ENCODE results near the gene RASSF8.

The RASSF8 gene

DNA sequence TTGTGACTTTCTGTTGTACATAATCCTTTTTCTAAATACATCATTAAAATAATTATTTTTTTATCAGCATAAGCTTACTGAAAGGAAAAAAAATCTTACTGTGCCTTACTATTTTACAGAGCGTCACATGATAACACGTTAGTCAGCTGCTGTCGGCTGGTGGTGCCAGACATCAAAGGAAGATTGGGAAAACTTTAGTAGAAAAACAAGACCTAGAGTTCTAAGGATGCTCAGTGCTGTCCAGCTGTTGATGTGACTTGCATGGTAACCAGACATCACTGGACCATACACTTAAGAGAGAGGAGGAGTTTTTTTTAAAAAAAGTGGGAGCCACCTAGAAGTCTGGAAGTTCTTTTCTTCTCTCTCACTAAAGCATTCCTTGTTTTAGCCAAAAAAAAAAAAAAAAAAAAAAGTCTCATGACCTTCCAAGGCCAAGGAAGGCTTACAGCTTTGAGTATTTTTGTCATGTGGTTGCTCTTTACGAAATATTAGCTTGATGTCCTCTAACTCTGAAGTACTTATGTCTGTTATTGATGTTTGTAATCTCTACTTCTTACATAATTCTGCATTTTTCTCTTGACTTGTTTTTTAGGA lies 4.5 kb downstream of the RASSF8 start:
- DNase-seq (ENCODE audit: low read depth), result no peak

DNA sequence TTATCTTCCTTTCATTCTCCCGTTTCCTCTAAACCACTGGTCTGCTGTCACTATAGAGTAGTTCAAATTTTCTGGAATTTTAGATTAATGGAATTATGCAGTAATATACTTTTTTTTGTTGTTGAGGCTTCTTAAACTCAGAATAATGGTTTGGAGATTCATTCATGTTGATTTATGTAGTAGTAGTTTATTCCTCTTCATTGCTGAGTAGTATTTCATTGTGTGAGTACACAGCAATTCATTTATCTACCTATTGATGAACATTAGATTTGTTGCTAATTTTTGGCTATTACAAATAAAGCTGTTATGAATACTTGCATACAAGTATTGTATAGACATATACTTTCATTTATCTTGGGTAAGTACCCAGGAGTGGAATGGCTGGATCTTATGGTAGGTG lies 7.2 kb downstream of the RASSF8 start:
- DNase-seq (ENCODE audit: low read depth), result no peak

DNA sequence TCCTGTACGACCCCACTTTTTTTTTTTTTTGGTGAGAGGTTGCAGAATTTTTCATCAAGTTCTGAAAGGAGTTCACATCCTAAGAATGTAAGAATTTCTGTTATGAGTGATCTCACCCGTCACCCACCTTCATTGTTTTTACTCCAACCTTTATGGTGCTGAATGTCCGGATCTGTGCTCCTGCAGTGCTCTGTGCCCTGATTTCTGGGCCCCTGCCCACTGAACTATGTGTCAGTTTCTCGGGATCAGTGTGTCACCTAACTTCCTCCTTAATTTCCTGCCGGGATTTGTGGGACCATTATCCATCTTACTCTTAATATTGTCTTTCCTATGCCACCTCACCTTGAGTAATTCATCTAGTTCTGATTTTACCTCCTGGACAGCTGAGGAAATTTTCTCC lies 11.6 kb downstream of the RASSF8 start:
- DNase-seq (ENCODE audit: low read depth), result no peak

DNA sequence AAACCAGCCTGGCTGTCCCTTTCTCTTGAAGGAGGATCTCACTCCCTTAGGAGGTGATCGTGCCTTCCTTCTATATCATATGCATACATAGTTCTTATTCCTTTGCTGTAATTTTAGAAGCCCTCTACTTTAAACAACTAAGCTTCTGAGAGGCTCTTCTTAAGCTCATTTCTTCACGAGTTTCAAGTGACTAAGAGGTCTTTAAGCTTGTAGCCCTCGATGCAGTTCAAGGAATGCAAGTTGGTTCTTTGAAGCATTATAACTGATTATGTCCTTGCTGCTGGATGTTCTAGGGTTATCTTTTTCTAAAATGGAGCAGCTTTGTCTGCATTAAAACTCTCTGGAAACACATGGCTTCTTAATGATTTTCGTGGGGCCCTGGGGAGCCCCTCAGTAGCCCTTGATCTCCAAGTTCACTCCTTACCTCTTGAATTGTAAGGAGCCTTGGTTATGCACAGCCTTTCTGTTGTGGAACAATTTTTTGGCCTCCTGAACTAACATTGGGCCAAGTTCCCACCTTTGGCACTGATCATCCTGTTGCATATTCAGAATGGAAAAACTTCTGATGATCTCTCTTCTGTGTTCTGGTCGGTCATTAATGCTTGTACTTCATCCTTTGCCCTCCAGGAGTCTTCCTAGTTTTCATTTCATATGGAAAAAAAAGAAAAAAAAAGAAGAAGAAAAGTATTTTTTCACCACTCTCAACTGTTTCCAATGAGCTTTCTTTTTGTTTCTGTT lies 12.6 kb downstream of the RASSF8 start:
- no peak for DNase-seq (ENCODE audit: low read depth)

- no peak for DNase-seq (ENCODE audit: low read depth)
Observed at GRCh38 chr12:25971654-25972041, 13.2 kb downstream of the RASSF8 start.

DNA sequence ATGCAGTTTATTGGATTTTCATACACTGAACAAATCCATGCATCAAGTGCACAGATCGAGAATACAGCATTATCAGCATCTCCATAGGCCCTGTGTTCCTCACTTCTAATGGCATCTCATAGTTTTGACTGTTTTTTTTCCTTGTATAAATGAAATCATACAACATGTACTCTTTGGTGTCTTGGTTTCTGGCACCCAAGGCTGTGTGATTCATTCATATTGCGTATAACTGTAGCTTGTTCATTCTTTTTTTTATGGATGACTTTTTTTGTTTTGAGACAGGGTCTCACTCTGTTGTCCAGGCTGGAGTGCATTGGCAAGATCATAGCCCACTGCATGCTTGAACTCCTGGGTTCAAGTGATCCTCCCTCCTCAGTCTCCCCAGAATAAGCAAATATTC lies 14.3 kb downstream of the RASSF8 start:
- DNase-seq (ENCODE audit: low read depth), result no peak

DNA sequence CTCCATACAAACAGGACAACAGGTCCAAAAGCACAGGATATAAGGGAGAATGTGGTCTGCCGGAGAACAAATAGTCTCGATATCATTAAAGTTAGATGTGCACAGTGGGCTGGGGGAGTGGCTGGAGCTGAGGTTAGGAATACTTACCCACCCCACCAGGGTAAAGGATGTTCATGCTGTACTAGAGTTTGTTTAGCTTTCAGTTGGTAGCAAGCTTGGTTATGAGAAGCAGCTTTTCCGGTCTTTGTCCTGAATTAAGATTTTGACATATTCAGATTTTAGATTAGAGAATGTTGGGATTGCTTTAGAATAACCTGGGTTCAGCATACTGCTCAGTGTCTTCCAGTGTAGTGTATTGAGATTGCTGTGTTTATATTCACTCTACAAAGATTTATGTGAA lies 16.7 kb downstream of the RASSF8 start:
- DNase-seq (ENCODE audit: low read depth), result no peak

DNA sequence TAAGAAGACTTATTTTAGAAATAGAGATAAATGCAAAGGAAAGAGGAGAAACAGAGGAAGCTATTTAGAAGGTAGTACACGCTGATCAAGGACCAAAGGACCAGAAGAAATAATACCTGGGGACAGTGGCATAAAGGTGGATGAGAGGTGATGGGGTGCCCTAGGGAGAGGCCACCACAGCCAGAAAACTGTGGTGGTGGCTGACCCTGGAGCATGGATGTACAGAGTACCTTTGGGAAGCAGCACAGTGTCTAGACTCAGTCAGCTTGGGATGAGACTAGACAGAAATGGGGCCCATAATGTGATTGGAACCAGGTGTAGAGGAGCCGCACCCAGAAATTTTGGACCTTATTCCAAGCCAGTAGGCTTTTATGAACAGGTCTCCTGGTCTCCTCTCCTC lies 17.2 kb downstream of the RASSF8 start:
- no peak for DNase-seq (ENCODE audit: low read depth)

DNA sequence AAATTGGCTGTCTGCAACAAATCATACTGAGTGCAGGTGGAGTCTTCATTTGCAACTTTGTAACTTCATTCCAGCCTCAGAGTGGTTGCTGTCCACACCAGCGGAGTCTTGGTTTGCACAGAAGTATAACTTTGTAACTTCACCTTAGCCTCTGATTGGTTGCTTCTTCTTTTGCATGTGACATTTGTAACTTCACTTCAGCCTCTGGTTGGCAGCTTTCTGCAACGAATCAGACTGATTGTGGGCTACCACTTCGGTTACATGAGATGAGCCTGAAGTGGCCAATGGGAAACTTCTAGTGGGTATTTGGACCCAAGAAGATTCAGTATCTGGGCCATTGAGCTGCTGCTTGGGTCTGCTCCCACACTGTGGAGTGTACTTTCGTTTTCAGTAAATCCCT lies 17.8 kb downstream of the RASSF8 start:
- DNase-seq (ENCODE audit: low read depth), result no peak

GRCh38 chr12:25977047-25977446 lies 18.6 kb downstream of the RASSF8 start:
- no peak for DNase-seq (ENCODE audit: low read depth)

DNA sequence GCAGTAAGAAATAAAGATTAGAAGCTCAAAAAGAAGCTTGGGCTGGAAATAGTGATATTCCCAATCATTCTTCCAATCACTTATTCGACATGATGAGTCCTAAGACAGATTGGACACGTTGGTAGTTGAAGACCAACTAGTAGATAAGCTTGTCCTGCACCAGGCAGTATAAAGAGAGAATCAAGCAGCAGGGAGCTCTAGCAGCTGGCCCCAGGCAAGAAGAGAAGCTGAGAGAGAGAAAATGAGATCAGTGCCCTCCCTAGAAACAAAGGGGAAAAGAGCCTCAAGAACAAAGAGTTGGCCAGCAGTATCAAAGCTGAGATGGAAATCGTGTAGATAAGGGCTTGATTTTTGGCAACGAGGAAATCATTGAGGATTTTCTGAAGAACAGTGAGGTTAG lies 20.6 kb downstream of the RASSF8 start:
- DNase-seq (ENCODE audit: low read depth), result no peak

- no peak for DNase-seq (ENCODE audit: low read depth)
Observed at GRCh38 chr12:25979563-25979962, 21.1 kb downstream of the RASSF8 start.

GRCh38 chr12:25980035-25980434 lies 21.6 kb downstream of the RASSF8 start:
- no peak for DNase-seq (ENCODE audit: low read depth)

DNA sequence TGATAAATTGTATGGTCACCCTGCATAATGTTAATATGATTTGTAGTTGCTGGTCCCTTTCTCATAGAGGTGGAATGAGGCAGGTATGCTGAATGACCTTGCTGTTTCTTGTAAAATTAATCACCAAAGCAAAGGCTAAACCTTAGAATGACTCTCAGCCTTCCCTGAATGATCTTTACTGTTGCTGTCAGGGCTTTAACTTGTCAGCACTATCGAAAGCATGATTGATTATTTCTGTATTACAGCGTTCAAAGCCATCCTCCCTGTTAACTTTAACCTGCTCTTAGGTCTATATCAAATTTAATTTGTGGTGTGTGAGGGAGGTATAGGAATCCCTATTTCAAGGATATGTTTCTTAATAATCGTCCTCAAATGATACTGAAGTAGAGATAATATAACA lies 23.1 kb downstream of the RASSF8 start:
- no peak for DNase-seq (ENCODE audit: low read depth)

GRCh38 chr12:25982416-25982815 lies 23.9 kb downstream of the RASSF8 start:
- no peak for DNase-seq (ENCODE audit: low read depth)

DNA sequence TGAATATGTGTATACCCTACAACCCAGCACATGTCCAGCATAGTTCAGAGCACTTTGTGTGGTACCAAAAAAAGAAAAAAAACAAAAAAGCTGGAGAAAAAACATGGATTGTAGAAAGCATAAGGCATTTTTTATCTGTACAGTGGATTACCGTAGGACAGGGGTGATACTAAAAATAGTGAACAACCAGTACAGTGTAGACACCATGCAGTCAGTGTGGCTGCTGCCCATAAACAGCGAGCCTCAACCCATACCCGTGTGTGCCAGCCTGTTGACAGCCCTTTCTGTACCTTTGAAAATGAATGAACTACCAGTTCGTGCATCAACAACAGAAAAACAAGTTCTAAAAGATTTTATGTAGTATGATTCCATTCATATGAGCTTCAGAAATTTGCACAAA lies 25.1 kb downstream of the RASSF8 start:
- DNase-seq (ENCODE audit: low read depth), result no peak

DNA sequence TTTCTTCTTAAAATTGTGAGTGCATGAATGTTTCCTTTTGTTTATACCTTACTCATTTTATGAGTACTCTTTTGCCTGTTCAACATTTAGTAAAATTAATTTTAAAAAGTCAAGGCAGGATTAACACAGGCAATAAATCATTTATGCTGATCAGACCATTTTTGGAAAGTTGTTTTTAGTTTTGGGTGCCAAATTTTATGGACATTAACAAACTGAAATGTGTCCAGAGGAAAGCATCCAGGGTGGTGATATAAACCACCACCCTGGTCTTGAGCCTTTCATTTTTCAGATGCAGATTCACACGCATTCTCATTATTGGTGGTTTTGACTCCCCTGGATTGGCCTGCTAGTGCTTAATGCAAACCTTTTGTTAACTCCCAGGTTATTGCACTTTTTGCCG lies 26.3 kb downstream of the RASSF8 start:
- no peak for DNase-seq (ENCODE audit: low read depth)

GRCh38 chr12:25985316-25986175 lies 27.1 kb downstream of the RASSF8 start:
- no peak for DNase-seq (ENCODE audit: low read depth)

- DNase-seq (ENCODE audit: low read depth), result no peak
Observed at GRCh38 chr12:25986180-25986579, 27.7 kb downstream of the RASSF8 start.

- no peak for DNase-seq (ENCODE audit: low read depth)
Observed at GRCh38 chr12:25988505-25988904, 30.0 kb downstream of the RASSF8 start.

DNA sequence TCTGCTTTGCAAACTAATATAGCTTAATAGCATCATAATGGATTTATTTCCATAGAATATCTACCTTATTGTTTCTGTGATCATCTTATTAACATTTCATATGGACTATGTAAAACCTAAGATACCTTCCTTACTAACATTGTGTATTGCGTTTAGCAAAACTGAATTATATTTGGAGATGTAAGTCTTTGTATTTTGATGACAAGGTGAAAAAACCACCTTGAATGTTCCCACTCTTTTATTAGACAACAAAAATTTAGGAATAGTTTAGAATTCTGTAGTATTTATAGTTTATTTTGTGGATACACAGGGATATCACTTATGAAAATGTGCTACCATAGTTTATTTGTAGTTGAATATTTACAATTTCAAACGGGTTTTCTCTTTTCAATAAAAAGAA lies 32.0 kb downstream of the RASSF8 start:
- DNase-seq (ENCODE audit: low read depth), result no peak

DNA sequence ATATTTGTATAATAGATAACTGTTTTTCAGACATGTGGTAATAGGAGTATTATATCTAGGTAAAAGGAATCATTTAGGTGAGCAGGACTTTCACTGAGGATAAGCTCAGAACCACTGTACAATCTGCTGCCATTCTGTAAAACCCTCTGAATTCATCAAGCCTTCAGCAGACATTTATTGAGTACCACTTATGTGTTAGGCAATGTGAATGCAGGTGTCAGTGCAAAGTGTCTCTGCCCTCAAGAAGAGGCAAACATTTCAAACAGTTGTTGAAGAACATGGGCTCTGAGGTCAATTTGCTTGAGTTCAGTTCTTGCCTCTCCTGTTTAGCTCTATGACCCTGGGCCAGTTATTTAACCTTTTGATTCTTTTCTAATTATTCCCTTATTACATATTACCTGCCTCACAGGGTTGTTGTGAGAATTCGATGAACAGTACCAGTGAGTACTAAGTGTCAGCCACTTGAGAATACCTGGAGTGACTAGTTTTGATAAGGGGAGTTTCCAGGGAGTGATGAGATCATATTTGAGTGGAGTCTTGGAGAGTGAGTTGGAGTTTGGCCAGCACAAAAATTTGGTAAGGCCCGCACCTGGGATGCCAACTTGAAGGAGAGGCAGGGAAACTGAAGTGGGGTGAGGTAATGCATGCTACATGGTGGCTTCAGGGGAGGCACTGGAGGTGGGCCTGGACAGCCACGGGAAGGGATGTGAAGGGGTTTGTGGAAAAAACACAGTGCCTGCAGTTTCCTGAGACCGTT lies 33.7 kb downstream of the RASSF8 start:
- DNase-seq (ENCODE audit: low read depth), result no peak

All from HS-27A (cell line).